ENCODE data around the gene ELP4. TPM values are rescaled to one million over a fixed set of nuclear protein-coding genes. Genes with fewer than 3 reads are reported as not detected.

The ELP4 gene
- total and polyA plus RNA-seq, 2 donors (not counting 1 experiment from before 2014, with no cell fraction given) = 7.1 to 31.3 TPM

DNA sequence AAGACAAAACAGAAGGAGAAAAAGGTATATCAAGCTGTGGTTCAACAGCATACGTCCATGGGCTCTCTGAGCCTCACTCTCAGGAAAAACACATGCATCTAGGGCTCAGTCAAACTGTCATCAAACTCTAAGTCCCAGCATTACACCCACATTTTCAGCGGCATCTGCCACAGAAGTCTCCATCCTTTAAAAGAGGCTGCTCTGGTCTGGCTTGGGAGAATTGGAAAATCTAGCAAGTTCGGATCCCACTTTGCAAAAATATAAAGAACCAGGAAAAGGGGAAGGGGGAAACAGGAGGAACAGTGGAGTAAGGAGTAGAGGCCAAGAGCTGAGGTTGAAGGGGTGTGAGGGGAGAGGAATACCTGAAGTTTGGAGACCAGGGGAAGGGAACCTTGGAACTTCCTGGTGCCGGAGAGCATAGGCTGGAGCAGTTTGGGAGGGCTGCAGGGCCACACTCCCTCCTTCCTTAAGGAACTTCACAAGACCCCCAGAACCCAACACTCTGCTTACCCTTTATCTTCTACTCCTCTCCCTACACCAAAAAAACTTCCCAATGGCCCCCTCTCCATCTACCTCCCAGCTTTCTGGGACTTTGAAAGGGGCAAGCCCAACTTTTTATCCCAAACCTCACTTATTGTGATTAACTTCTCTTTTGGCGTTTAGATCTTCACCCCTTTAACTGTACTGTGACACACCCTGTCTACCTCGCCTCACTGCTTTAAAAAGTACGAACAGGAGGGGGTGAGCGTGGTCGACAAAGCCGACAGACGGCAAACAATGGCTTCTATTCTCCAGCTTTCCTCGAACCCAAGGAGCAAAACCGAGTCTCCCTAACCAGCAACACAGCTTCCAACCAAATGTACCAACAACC is 297.6 kb downstream of the ELP4 start:
- H3K27ac ChIP-seq (ENCODE audit: low read length in 2 of 2) = no peak overlapping the region
- H3K4me3 ChIP-seq (ENCODE audit: control extremely low read depth in 1 of 5, extremely low read depth in 1 of 5, insufficient read depth in 1 of 5, low read depth in 2 of 5, low read length in 4 of 5) = no peak overlapping the region
- peaks cover 45 to 74% of the 10 kb centered on the region in 2 donors for H3K4me1 ChIP-seq (ENCODE audit: control insufficient read depth in 2 of 2, insufficient read depth in 2 of 2, low read length in 2 of 2)
- H4K20me1 ChIP-seq (ENCODE audit: control insufficient read depth, insufficient read depth, low read length, poor library complexity, severe bottlenecking) = no peaks in the 10 kb centered on the region
- DNase-seq (peak; percentile 3), ATAC-seq (ENCODE audit: low read depth) (no peak)
- Mint-ChIP-seq H3K4me3 (no peak overlapping the region), H3K4me1 (peaks cover 37% of the 10 kb centered on the region), H3K9me3 (ENCODE audit: insufficient read depth) (peaks cover 3% of the 10 kb centered on the region), H3K27ac (no peak overlapping the region), H3K27me3 (peaks cover 75% of the 10 kb centered on the region)
- TF ChIP-seq EZH2 (IDR thresholded peaks at IDR 0.05; ENCODE audit: borderline replicate concordance, insufficient read depth, low read depth, low read length, poor library complexity, severe bottlenecking) = no peak
- TF ChIP-seq, protein P1, sequence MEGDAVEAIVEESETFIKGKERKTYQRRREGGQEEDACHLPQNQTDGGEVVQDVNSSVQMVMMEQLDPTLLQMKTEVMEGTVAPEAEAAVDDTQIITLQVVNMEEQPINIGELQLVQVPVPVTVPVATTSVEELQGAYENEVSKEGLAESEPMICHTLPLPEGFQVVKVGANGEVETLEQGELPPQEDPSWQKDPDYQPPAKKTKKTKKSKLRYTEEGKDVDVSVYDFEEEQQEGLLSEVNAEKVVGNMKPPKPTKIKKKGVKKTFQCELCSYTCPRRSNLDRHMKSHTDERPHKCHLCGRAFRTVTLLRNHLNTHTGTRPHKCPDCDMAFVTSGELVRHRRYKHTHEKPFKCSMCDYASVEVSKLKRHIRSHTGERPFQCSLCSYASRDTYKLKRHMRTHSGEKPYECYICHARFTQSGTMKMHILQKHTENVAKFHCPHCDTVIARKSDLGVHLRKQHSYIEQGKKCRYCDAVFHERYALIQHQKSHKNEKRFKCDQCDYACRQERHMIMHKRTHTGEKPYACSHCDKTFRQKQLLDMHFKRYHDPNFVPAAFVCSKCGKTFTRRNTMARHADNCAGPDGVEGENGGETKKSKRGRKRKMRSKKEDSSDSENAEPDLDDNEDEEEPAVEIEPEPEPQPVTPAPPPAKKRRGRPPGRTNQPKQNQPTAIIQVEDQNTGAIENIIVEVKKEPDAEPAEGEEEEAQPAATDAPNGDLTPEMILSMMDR (IDR thresholded peaks at IDR 0.05) = no peak
- 19% methylated on average over 11 of the region's 13 CpGs for WGBS (ENCODE audit: insufficient coverage)
- intact Hi-C loops (cut with micrococcal nuclease) = no loop called here
- H3K27me3 ChIP-seq (replicated peaks in 1 of 4; ENCODE audit: control extremely low read depth in 1 of 4, control insufficient read depth in 3 of 4, insufficient read depth in 4 of 4, low read length in 3 of 4) = peaks cover 2 to 96% (median 83%) of the 10 kb centered on the region in 4 experiments
- POLR2A ChIA-PET = no interaction called here
- CTCF ChIA-PET = no interaction called here
- peaks cover 5 to 75% (median 10%) of the 10 kb centered on the region in 3 donors for H3K9me3 ChIP-seq (ENCODE audit: control extremely low read depth in 1 of 3, control insufficient read depth in 2 of 3, insufficient read depth in 1 of 3, low read length in 2 of 3)
- H2AFZ ChIP-seq (ENCODE audit: insufficient read depth, low read depth, low read length, poor library complexity, severe bottlenecking) = no peak overlapping the region
- no peak overlapping the region for H3K4me2 ChIP-seq (replicated peaks; ENCODE audit: low read depth, low read length, poor library complexity, severe bottlenecking)
- no peaks in the 10 kb centered on the region for H3K79me2 ChIP-seq (ENCODE audit: control insufficient read depth, insufficient read depth, low read length)
- H3K9ac ChIP-seq (ENCODE audit: low read length) = no peak overlapping the region
- H3K36me3 ChIP-seq (replicated peaks in 1 of 2; ENCODE audit: control extremely low read depth in 1 of 2, control insufficient read depth in 1 of 2, extremely low read depth in 1 of 2, insufficient read depth in 2 of 2, low read length in 1 of 2) = no peaks in the 10 kb centered on the region

Data from B cell (primary cell).